HG02885 (cell line): ENCODE data around the gene CCDC80.

Experiments
- ATAC-seq: cut with Tn5 transposase; IDR thresholded peaks from one replicate; pipeline ENCODE4 v1.9.1; 2021; ENCODE audit warnings: mild to moderate bottlenecking; ENCODE audit not compliant: unreplicated experiment, poor library complexity

Gene CCDC80

GRCh38 chr3:112634786-112635541 is 6.0 kb downstream of the CCDC80 start:
- no peak for ATAC-seq

GRCh38 chr3:112633757-112634156 is 7.2 kb downstream of the CCDC80 start:
- no peak for ATAC-seq

GRCh38 chr3:112633191-112633590 is 7.8 kb downstream of the CCDC80 start:
- no peak for ATAC-seq

- ATAC-seq, result no peak
These were observed 8.3 kb downstream of the CCDC80 start for GRCh38 chr3:112632596-112632995.

GRCh38 chr3:112631257-112631656 is 9.7 kb downstream of the CCDC80 start:
- no peak for ATAC-seq

- ATAC-seq, result peak; percentile 46
These were observed 11.5 kb downstream of the CCDC80 start for GRCh38 chr3:112629425-112629824.

- ATAC-seq, result no peak
These were observed 12.9 kb downstream of the CCDC80 start for GRCh38 chr3:112627919-112628466.

- ATAC-seq, result no peak
These were observed 13.5 kb downstream of the CCDC80 start for GRCh38 chr3:112627419-112627818.

GRCh38 chr3:112623717-112624116 is 17.2 kb downstream of the CCDC80 start:
- ATAC-seq, result no peak

- ATAC-seq, result no peak
These were observed 17.7 kb downstream of the CCDC80 start for GRCh38 chr3:112623213-112623612.

GRCh38 chr3:112619295-112619694 is 21.6 kb downstream of the CCDC80 start:
- ATAC-seq, result peak; percentile 77

GRCh38 chr3:112617285-112617684 is 23.7 kb downstream of the CCDC80 start:
- ATAC-seq, result no peak

- ATAC-seq, result no peak
These were observed 24.8 kb downstream of the CCDC80 start for GRCh38 chr3:112615989-112616731.

- no peak for ATAC-seq
These were observed 29.0 kb downstream of the CCDC80 start for GRCh38 chr3:112611752-112612515.

GRCh38 chr3:112610121-112610520 is 30.8 kb downstream of the CCDC80 start:
- no peak for ATAC-seq

GRCh38 chr3:112607863-112608262 is 33.1 kb downstream of the CCDC80 start:
- ATAC-seq, result no peak

GRCh38 chr3:112606098-112606497 is 34.8 kb downstream of the CCDC80 start:
- ATAC-seq, result no peak

GRCh38 chr3:112605285-112605684 is 35.7 kb downstream of the CCDC80 start:
- no peak for ATAC-seq

GRCh38 chr3:112604536-112604935 is 36.4 kb downstream of the CCDC80 start:
- no peak for ATAC-seq

GRCh38 chr3:112602217-112602838 is 38.6 kb downstream of the CCDC80 start:
- peak; percentile 82 for ATAC-seq
